Sigmoid colon (tissue), 4 donors: Measurements from ENCODE around the gene SLC47A2.

Source experiments
- POLR2AphosphoS5 ChIP-seq, 4 donors: sonication (generic); formaldehyde crosslinking; IDR thresholded peaks; one replicate each; pipeline ENCODE4 v1.6.1; 2017; ENCODE audit warnings: antibody characterized with exemption in 4 of 4
- TF ChIP-seq, protein P1 (sequence below), 4 experiments: fragments of 450-650 bp in 3 of 4; fragments of 200-600 bp in 1 of 4; IDR thresholded peaks; one replicate each; pipeline ENCODE4 v1.5.1; 2016 to 2019; ENCODE audit warnings: antibody characterized with exemption in 4 of 4, mild to moderate bottlenecking in 3 of 4, moderate library complexity in 2 of 4

DNA sequence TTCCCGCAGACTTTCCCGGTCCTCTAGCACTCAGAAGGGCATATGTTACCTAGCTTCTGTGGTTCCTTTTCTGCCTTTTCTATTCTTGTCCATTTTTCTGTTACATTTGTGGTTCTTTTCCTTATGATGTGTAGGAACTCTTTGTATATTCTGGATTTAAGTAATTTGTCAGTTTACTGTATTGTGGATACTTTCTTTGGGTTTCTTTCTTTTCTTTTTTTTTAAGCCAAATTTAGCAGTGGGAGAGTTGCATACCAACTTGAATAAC, 67.2 kb downstream of the SLC47A2 start:
- TF ChIP-seq, protein P1, sequence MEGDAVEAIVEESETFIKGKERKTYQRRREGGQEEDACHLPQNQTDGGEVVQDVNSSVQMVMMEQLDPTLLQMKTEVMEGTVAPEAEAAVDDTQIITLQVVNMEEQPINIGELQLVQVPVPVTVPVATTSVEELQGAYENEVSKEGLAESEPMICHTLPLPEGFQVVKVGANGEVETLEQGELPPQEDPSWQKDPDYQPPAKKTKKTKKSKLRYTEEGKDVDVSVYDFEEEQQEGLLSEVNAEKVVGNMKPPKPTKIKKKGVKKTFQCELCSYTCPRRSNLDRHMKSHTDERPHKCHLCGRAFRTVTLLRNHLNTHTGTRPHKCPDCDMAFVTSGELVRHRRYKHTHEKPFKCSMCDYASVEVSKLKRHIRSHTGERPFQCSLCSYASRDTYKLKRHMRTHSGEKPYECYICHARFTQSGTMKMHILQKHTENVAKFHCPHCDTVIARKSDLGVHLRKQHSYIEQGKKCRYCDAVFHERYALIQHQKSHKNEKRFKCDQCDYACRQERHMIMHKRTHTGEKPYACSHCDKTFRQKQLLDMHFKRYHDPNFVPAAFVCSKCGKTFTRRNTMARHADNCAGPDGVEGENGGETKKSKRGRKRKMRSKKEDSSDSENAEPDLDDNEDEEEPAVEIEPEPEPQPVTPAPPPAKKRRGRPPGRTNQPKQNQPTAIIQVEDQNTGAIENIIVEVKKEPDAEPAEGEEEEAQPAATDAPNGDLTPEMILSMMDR (IDR thresholded peaks at IDR 0.05), result no peak
- no peak for TF ChIP-seq POLR2AphosphoS5 (IDR thresholded peaks at IDR 0.05)
